HTERT RPE-1 (cell line): ENCODE results near the gene AMACR.
"Not testable (repeated sequence)": the region's sequence is repeated elsewhere in the genome, so short reads cannot be mapped to it uniquely, and the experiment has no call there.

Source experiments
- in situ Hi-C: fragments of 300-500 bp; cut with MboI; formaldehyde crosslinking; loops from 4 replicates; pipeline ENCODE4 v1.14.3; 2020; ENCODE audit warnings: low sequenced_read_pairs

Gene AMACR

GRCh38 chr5:33969572-33970452, 38.0 kb downstream of the AMACR start:
- in situ Hi-C loops: no loop called here

GRCh38 chr5:33968211-33969005, 39.4 kb downstream of the AMACR start:
- in situ Hi-C loops: no loop called here

- in situ Hi-C loops: no loop called here
Measured at GRCh38 chr5:33966805-33967204, 41.0 kb downstream of the AMACR start.

- in situ Hi-C loops: no loop called here
Measured at GRCh38 chr5:33964132-33964700, 43.6 kb downstream of the AMACR start.

GRCh38 chr5:33958176-33958575, 49.7 kb downstream of the AMACR start:
- in situ Hi-C loops: no loop called here

- in situ Hi-C loops: no loop called here
Measured at GRCh38 chr5:33957577-33958150, 50.2 kb downstream of the AMACR start.

- in situ Hi-C loops: not testable (repeated sequence)
Measured at GRCh38 chr5:33952175-33952574, 55.7 kb downstream of the AMACR start.

GRCh38 chr5:33944543-33945132, 63.2 kb downstream of the AMACR start:
- in situ Hi-C loops: no loop called here

GRCh38 chr5:33941090-33941489, 66.8 kb downstream of the AMACR start:
- in situ Hi-C loops: no loop called here

- in situ Hi-C loops: no loop called here
Measured at GRCh38 chr5:33939556-33940262, 68.1 kb downstream of the AMACR start.

GRCh38 chr5:33938881-33939280, 69.0 kb downstream of the AMACR start:
- in situ Hi-C loops: no loop called here

GRCh38 chr5:33938507-33938796, 69.4 kb downstream of the AMACR start:
- in situ Hi-C loops: no loop called here

GRCh38 chr5:33937707-33938506, 69.9 kb downstream of the AMACR start:
- in situ Hi-C loops: no loop called here

- in situ Hi-C loops: no loop called here
Measured at GRCh38 chr5:33937017-33937706, 70.7 kb downstream of the AMACR start.

- in situ Hi-C loops: no loop called here
Measured at GRCh38 chr5:33936381-33937016, 71.4 kb downstream of the AMACR start, which contains the start of gene RXFP3. Gene RXFP3 (plus strand): TSS chr5:33936386. CDS start chr5:33936741, 355 bp downstream.
